B cell (primary cell): ENCODE results near the gene RNF166. TPM values are rescaled to one million over a fixed set of nuclear protein-coding genes. Genes with fewer than 3 reads are reported as not detected.

Experiments used
- ATAC-seq: fragments of 200-7000 bp; cut with Tn5 transposase; one replicate; pipeline ENCODE4 v1.10.0; 2021; ENCODE audit warnings: low read depth, mild to moderate bottlenecking, moderate number of reproducible peaks, moderate library complexity
- CTCF ChIA-PET: fragments of 350-600 bp; sonication (Branson Sonifier 250); formaldehyde crosslinking; loops from one replicate; lab custom pipeline; 2021; ENCODE audit warnings: antibody characterized with exemption, inconsistent platforms; lab: Charles Lee
- POLR2A ChIA-PET: fragments of 350-600 bp; sonication (Branson Sonifier 250); formaldehyde crosslinking; loops from one replicate; lab custom pipeline; 2021; ENCODE audit warnings: antibody characterized with exemption; lab: Charles Lee
- DNase-seq: peaks from one replicate; pipeline ENCODE4 v3.0.0; 2013
- H2AFZ ChIP-seq: 2 replicates; pipeline ENCODE4 v1.6.1; 2012; ENCODE audit warnings: mild to moderate bottlenecking, low read depth, low read length; ENCODE audit not compliant: insufficient read depth, poor library complexity, severe bottlenecking
- H3K27ac ChIP-seq, 2 donors: 1 replicate in 1 of 2; 2 replicates in 1 of 2; pipeline ENCODE4 v1.5.1; 2012 to 2013; ENCODE audit warnings: low read length in 2 of 2, mild to moderate bottlenecking in 2 of 2, moderate library complexity in 1 of 2
- H3K27me3 ChIP-seq, 4 experiments: fragments of 200-600 bp in 1 of 4; sonication (generic) in 1 of 4; replicated peaks in 1 of 4; 1 replicate in 2 of 4; 2 replicates in 2 of 4; pipeline versions ENCODE4 v1.6.1 to v1.7.0; 2013 to 2016; ENCODE audit warnings: low read length in 3 of 4, mild to moderate bottlenecking in 2 of 4, mixed read lengths in 1 of 4, moderate library complexity in 1 of 4; ENCODE audit not compliant: insufficient read depth in 4 of 4, control insufficient read depth in 3 of 4; ENCODE audit errors: control extremely low read depth in 1 of 4
- H3K36me3 ChIP-seq, 2 experiments: replicated peaks in 1 of 2; 1 replicate in 1 of 2; 2 replicates in 1 of 2; pipeline versions ENCODE4 v1.6.1 to v1.7.1; 2013; ENCODE audit warnings: low read length in 1 of 2; ENCODE audit not compliant: insufficient read depth in 2 of 2, control insufficient read depth in 1 of 2; ENCODE audit errors: control extremely low read depth in 1 of 2, extremely low read depth in 1 of 2
- H3K4me1 ChIP-seq, 2 donors: fragments of 200-600 bp in 1 of 2; sonication (generic) in 1 of 2; 1 replicate in 1 of 2; 2 replicates in 1 of 2; pipeline versions ENCODE4 v1.5.1 to v1.6.1; 2013 to 2017; ENCODE audit warnings: low read length in 2 of 2; ENCODE audit not compliant: control insufficient read depth in 2 of 2, insufficient read depth in 2 of 2
- H3K4me2 ChIP-seq: replicated peaks from 2 replicates; pipeline ENCODE3; 2012; ENCODE audit warnings: mild to moderate bottlenecking, low read depth, low read length; ENCODE audit not compliant: poor library complexity, severe bottlenecking
- H3K4me3 ChIP-seq, 5 experiments: fragments of 200-600 bp in 1 of 5; sonication (generic) in 1 of 5; 1 replicate in 3 of 5; 2 replicates in 2 of 5; pipeline versions ENCODE4 v1.5.1 to v1.7.0; 2011 to 2016; ENCODE audit warnings: low read length in 4 of 5, mild to moderate bottlenecking in 4 of 5, low read depth in 2 of 5, control low read depth in 1 of 5, moderate library complexity in 1 of 5; ENCODE audit not compliant: insufficient read depth in 1 of 5; ENCODE audit errors: control extremely low read depth in 1 of 5, extremely low read depth in 1 of 5
- H3K79me2 ChIP-seq: fragments of 200-600 bp; sonication (generic); one replicate; pipeline ENCODE4 v1.6.0; 2016; ENCODE audit warnings: low read length; ENCODE audit not compliant: control insufficient read depth, insufficient read depth
- H3K9ac ChIP-seq: fragments of 200-600 bp; sonication (generic); 2 replicates; pipeline ENCODE4 v1.6.1; 2017; ENCODE audit warnings: mild to moderate bottlenecking, low read length, moderate library complexity
- H3K9me3 ChIP-seq, 3 donors: one replicate each; pipeline versions ENCODE4 v1.6.1 to v1.7.1; 2013; ENCODE audit warnings: low read length in 2 of 3; ENCODE audit not compliant: control insufficient read depth in 2 of 3, insufficient read depth in 1 of 3; ENCODE audit errors: control extremely low read depth in 1 of 3
- H4K20me1 ChIP-seq: 2 replicates; pipeline ENCODE4 v1.6.0; 2012; ENCODE audit warnings: mild to moderate bottlenecking, low read length; ENCODE audit not compliant: insufficient read depth, control insufficient read depth, poor library complexity, severe bottlenecking
- H3K27ac Mint-ChIP-seq: one replicate; pipeline ENCODE4 v1.8.0; 2021; ENCODE audit warnings: mixed read lengths
- H3K27me3 Mint-ChIP-seq: one replicate; pipeline ENCODE4 v1.8.0; 2021; ENCODE audit warnings: mixed read lengths
- H3K4me1 Mint-ChIP-seq: one replicate; pipeline ENCODE4 v1.8.0; 2021; ENCODE audit warnings: mixed read lengths
- H3K4me3 Mint-ChIP-seq: one replicate; pipeline ENCODE4 v1.8.0; 2021; ENCODE audit warnings: mixed read lengths
- H3K9me3 Mint-ChIP-seq: one replicate; pipeline ENCODE4 v1.8.0; 2022; ENCODE audit warnings: mixed read lengths; ENCODE audit not compliant: insufficient read depth
- EZH2 ChIP-seq: IDR thresholded peaks from 2 replicates; pipeline ENCODE4 v1.6.1; 2012; ENCODE audit warnings: borderline replicate concordance, low read depth, mild to moderate bottlenecking, moderate library complexity, low read length; ENCODE audit not compliant: insufficient read depth, poor library complexity, severe bottlenecking
- WGBS: methylation state at CpG from one replicate; pipeline ENCODE4 v1.1.5; 2013; ENCODE audit warnings: missing lambda C conversion rate; ENCODE audit not compliant: insufficient coverage; 5-methylcytosine and 5-hydroxymethylcytosine counted together
- intact Hi-C: fragments of 100-400 bp; cut with micrococcal nuclease; formaldehyde crosslinking; loops from one replicate; pipeline ENCODE4 v1.10.0; 2022
- polyA plus RNA-seq: library from polyadenylated mRNA; depleted of rRNA; stranded (reverse); fragments of >200 nt; gene quantifications from 2 replicates; pipeline ENCODE4 v1.2.3, GENCODE V29; 2012
- total RNA-seq, 2 donors: library from RNA; stranded (reverse); fragments of 120-200 nt in 1 of 2; gene quantifications; 1 replicate in 1 of 2; 2 replicates in 1 of 2; pipeline versions ENCODE4 v1.2.3 to v1.2.4, GENCODE V29; 2013 to 2022
- TF ChIP-seq, protein P1 (sequence below): fragments of 200-600 bp; IDR thresholded peaks from one replicate; pipeline ENCODE4 v1.8.0; 2022; ENCODE audit warnings: antibody characterized with exemption, mild to moderate bottlenecking

Gene RNF166
- total and polyA plus RNA-seq, 2 donors (not counting 1 experiment from before 2014, with no cell fraction given) = 64.1 to 65.0 TPM

DNA sequence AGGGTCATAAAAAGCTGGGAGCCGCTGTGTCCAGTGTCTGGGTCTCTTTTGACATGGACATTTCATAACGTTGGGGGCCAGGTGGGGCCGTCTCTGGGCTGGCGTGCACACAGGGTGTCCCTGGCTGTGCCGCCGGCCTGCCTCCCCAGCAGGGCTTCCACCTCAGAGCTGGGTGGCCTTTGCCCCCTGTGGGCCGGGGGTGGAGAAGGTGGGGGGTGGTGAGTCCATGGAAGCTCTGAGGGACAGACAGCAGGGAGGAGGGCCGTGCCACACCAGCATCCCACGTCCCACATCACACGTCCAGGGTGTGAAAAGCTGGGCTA, 19.0 kb downstream of the RNF166 start:
- intact Hi-C loops = loop anchor here (10.0 kb wide), 1 partner anchor 878 kb away; the partner anchor contains the start of gene RPL13
- Histone ChIP-seq H3K9ac (no peak overlapping the region), H3K9me3 (peaks cover 0 to 4% (median 0%) of the 10 kb centered on the region in 3 donors), H3K36me3 (no peaks in the 10 kb centered on the region), H2AFZ (no peak overlapping the region), H3K4me2 (peak overlapping the region; percentile 97), H4K20me1 (peaks cover 17% of the 10 kb centered on the region), H3K4me3 (no peak overlapping the region), H3K27me3 (no peaks in the 10 kb centered on the region), H3K4me1 (peaks cover 29 to 55% of the 10 kb centered on the region in 2 donors), H3K27ac (no peak overlapping the region), H3K79me2 (peaks cover 25% of the 10 kb centered on the region)
- TF ChIP-seq, protein P1, sequence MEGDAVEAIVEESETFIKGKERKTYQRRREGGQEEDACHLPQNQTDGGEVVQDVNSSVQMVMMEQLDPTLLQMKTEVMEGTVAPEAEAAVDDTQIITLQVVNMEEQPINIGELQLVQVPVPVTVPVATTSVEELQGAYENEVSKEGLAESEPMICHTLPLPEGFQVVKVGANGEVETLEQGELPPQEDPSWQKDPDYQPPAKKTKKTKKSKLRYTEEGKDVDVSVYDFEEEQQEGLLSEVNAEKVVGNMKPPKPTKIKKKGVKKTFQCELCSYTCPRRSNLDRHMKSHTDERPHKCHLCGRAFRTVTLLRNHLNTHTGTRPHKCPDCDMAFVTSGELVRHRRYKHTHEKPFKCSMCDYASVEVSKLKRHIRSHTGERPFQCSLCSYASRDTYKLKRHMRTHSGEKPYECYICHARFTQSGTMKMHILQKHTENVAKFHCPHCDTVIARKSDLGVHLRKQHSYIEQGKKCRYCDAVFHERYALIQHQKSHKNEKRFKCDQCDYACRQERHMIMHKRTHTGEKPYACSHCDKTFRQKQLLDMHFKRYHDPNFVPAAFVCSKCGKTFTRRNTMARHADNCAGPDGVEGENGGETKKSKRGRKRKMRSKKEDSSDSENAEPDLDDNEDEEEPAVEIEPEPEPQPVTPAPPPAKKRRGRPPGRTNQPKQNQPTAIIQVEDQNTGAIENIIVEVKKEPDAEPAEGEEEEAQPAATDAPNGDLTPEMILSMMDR = no peak
- no peak for TF ChIP-seq EZH2
- ATAC-seq (no peak), DNase-seq (no peak)
- H3K4me1 Mint-ChIP-seq = peaks cover 41% of the 10 kb centered on the region
- H3K4me3 Mint-ChIP-seq = peak overlapping the region; percentile 81
- no peaks in the 10 kb centered on the region for H3K27me3 Mint-ChIP-seq
- ChIA-PET CTCF (interaction anchor here (0.8 to 1.4 kb wide), 4 partner anchors 20 to 54 kb away, joined by 3 to 6 read pairs (median 4); partner anchors contain the start of gene IL17C), POLR2A (interaction anchor here (0.5 to 1.9 kb wide), 4 partner anchors 14 to 380 kb away, joined by 3 to 11 read pairs (median 4); no protein-coding TSS in a partner anchor)
- no peak overlapping the region for H3K27ac Mint-ChIP-seq
- no peaks in the 10 kb centered on the region for H3K9me3 Mint-ChIP-seq
- 86% methylated on average over 6 of the region's 10 CpGs for WGBS
